Hepatocyte (in vitro differentiated cells): ENCODE measurements around the gene IGSF22. TPM values are rescaled to one million over a fixed set of nuclear protein-coding genes. Genes with fewer than 3 reads are reported as not detected.
A peak's percentile ranks its signal among the peaks of the same experiment; 100 is the strongest.

ENCODE experiments used
- DNase-seq: peaks from one replicate; pipeline ENCODE4 v3.0.0-alpha.2; 2016; ENCODE audit warnings: low spot score
- H2AFZ ChIP-seq: fragments of 200-600 bp; sonication (generic); 2 replicates; pipeline ENCODE4 v1.6.0; 2016; ENCODE audit warnings: antibody characterized with exemption, mild to moderate bottlenecking
- H3K27ac ChIP-seq: fragments of 200-600 bp; sonication (generic); 2 replicates; pipeline ENCODE4 v1.5.1; 2016; ENCODE audit warnings: mild to moderate bottlenecking
- H3K27me3 ChIP-seq: fragments of 200-600 bp; sonication (generic); 2 replicates; pipeline ENCODE4 v1.6.1; 2016
- H3K36me3 ChIP-seq: fragments of 200-600 bp; sonication (generic); replicated peaks from 2 replicates; pipeline ENCODE4 v1.5.1; 2016; ENCODE audit warnings: low read depth; ENCODE audit not compliant: insufficient read depth
- H3K4me1 ChIP-seq: fragments of 200-600 bp; sonication (generic); 2 replicates; pipeline ENCODE4 v1.5.1; 2016; ENCODE audit warnings: mild to moderate bottlenecking, moderate library complexity; ENCODE audit not compliant: insufficient read depth
- H3K4me2 ChIP-seq: fragments of 200-600 bp; sonication (generic); 2 replicates; pipeline ENCODE4 v1.6.0; 2016
- H3K4me3 ChIP-seq: fragments of 200-600 bp; sonication (generic); 2 replicates; pipeline ENCODE4 v1.5.1; 2016; ENCODE audit warnings: mild to moderate bottlenecking
- H3K79me2 ChIP-seq: fragments of 200-600 bp; sonication (generic); 2 replicates; pipeline ENCODE4 v1.6.0; 2017; ENCODE audit warnings: mild to moderate bottlenecking
- H3K9me2 ChIP-seq: fragments of 200-600 bp; sonication (generic); replicated peaks from 2 replicates; pipeline ENCODE4 v1.6.0; 2017; ENCODE audit warnings: mild to moderate bottlenecking; ENCODE audit not compliant: insufficient read depth
- H3K9me3 ChIP-seq: fragments of 200-600 bp; sonication (generic); 2 replicates; pipeline ENCODE4 v1.5.1; 2016; ENCODE audit warnings: low read depth, mild to moderate bottlenecking
- H4K20me1 ChIP-seq: fragments of 200-600 bp; sonication (generic); 2 replicates; pipeline ENCODE4 v1.6.0; 2016; ENCODE audit warnings: mild to moderate bottlenecking; ENCODE audit not compliant: insufficient read depth, poor library complexity, severe bottlenecking
- EZH2 ChIP-seq: fragments of 200-600 bp; sonication (generic); IDR thresholded peaks from 2 replicates; pipeline ENCODE4 v1.6.1; 2016; ENCODE audit warnings: antibody characterized with exemption, mild to moderate bottlenecking, borderline replicate concordance
- EZH2phosphoT487 ChIP-seq: fragments of 200-600 bp; sonication (generic); IDR thresholded peaks from one replicate; pipeline ENCODE4 v1.6.1; 2018; ENCODE audit warnings: antibody characterized with exemption, mild to moderate bottlenecking, low read depth, moderate library complexity; ENCODE audit not compliant: unreplicated experiment, severe bottlenecking
- WGBS: methylation state at CpG from one replicate; pipeline ENCODE4 v1.1.6; 2016; ENCODE audit warnings: low lambda C conversion rate; ENCODE audit errors: missing lambda C conversion rate; 5-methylcytosine and 5-hydroxymethylcytosine counted together
- polyA plus RNA-seq: library from polyadenylated mRNA; unstranded; fragments of >200 nt; fragmentation: Nextera tagmentation; extraction: Ambion mirVana; gene quantifications from 2 replicates; pipeline ENCODE4 v1.2.1, GENCODE V29; 2016
- total RNA-seq: library from RNA; depleted of rRNA; stranded (reverse); fragments of >200 nt; gene quantifications from 2 replicates; pipeline ENCODE4 v1.2.3, GENCODE V29; 2014
- TF ChIP-seq, protein P1 (sequence below): fragments of 200-600 bp; sonication (generic); IDR thresholded peaks from 2 replicates; pipeline ENCODE4 v1.5.1; 2016; ENCODE audit warnings: antibody characterized with exemption, mild to moderate bottlenecking; ENCODE audit not compliant: poor library complexity

IGSF22 gene
- total and polyA plus RNA-seq, 2 experiments from 2014 or later, result not detected

DNA sequence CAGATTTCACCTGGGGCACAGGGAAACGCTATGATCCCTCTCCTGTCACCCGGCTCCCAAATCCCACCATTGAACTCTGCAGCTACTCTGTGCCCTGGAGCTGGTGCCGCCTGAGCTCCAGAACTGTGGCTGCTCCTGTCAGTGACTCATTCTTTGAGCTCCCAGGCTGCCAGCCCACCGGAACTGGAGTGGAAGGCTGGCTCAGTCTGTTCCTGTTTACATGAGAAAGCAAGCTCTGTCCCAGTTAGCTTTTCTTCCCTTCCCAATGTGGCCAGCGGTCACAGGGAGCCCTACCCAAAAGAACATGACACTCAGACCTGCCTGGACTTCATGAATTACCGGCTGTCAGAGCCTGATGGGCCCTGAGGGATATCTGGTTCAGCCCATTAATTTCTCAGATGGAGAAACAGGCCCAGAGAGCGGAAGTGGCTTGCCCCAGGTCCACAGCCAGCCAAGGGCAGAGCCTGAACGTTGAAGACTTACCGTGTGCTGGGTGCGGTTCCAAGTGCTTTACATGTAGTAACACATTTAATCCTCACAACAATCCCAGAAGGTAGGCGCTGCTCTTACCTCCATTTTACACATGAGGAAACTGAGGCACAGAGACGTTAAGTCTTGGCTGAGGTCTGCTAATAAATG lies 23.8 kb upstream of the IGSF22 start:
- H3K4me3 ChIP-seq, result no peak overlapping the region
- TF ChIP-seq, protein P1, sequence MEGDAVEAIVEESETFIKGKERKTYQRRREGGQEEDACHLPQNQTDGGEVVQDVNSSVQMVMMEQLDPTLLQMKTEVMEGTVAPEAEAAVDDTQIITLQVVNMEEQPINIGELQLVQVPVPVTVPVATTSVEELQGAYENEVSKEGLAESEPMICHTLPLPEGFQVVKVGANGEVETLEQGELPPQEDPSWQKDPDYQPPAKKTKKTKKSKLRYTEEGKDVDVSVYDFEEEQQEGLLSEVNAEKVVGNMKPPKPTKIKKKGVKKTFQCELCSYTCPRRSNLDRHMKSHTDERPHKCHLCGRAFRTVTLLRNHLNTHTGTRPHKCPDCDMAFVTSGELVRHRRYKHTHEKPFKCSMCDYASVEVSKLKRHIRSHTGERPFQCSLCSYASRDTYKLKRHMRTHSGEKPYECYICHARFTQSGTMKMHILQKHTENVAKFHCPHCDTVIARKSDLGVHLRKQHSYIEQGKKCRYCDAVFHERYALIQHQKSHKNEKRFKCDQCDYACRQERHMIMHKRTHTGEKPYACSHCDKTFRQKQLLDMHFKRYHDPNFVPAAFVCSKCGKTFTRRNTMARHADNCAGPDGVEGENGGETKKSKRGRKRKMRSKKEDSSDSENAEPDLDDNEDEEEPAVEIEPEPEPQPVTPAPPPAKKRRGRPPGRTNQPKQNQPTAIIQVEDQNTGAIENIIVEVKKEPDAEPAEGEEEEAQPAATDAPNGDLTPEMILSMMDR, result no peak
- no peak for TF ChIP-seq EZH2phosphoT487
- TF ChIP-seq EZH2, result no peak
- peak overlapping the region; percentile 55 for H3K27ac ChIP-seq
- DNase-seq, result peak; percentile 50
- no peaks in the 10 kb centered on the region for H3K27me3 ChIP-seq
- H4K20me1 ChIP-seq, result no peaks in the 10 kb centered on the region
- H3K9me3 ChIP-seq, result no peaks in the 10 kb centered on the region
- H2AFZ ChIP-seq, result peak overlapping the region; percentile 63
- H3K79me2 ChIP-seq, result no peaks in the 10 kb centered on the region
- WGBS, result 66% methylated on average over 12 of the region's 12 CpGs
- H3K9me2 ChIP-seq, result no peaks in the 10 kb centered on the region
- no peaks in the 10 kb centered on the region for H3K36me3 ChIP-seq
- H3K4me2 ChIP-seq, result no peak overlapping the region
- peaks cover 3% of the 10 kb centered on the region for H3K4me1 ChIP-seq

DNA sequence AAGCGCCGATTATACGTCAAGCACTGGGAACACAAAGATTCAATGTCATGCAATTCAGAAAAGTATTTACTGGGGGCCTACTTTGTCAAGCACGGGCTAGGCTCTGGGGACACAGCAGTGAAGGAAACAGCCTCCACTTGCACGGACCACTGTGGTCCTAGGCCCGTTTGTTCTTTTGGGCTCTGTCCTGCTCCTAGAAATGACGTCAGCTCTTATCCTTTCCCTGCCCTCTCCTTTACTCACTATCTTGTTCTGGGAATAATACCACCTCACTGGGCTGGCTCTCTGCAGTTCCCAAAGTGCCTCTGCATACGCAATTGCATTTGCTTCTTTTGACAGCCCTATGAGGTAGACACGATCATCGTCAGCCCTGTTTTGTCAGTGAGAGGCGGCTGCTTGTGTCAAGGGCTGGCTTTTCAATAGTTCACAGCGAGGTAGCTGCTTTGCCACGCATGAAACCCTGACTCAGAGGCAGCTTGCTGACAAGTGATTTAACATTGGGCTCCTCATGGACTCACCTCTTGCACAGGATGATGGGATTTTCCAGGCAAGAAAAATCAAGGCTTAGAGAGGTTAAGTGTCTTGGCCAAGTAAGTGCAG lies 22.9 kb upstream of the IGSF22 start:
- Histone ChIP-seq H3K9me3 (no peaks in the 10 kb centered on the region), H3K27ac (no peak overlapping the region), H3K4me3 (no peak overlapping the region), H3K27me3 (no peaks in the 10 kb centered on the region), H3K79me2 (no peaks in the 10 kb centered on the region), H4K20me1 (no peaks in the 10 kb centered on the region), H3K36me3 (no peaks in the 10 kb centered on the region), H3K4me2 (no peak overlapping the region), H3K9me2 (no peaks in the 10 kb centered on the region), H3K4me1 (peaks cover 3% of the 10 kb centered on the region), H2AFZ (no peak overlapping the region)
- WGBS, result 89% methylated on average over 13 of the region's 13 CpGs
- TF ChIP-seq, protein P1, result no peak
- TF ChIP-seq EZH2 (no peak), EZH2phosphoT487 (no peak)
- no peak for DNase-seq

DNA sequence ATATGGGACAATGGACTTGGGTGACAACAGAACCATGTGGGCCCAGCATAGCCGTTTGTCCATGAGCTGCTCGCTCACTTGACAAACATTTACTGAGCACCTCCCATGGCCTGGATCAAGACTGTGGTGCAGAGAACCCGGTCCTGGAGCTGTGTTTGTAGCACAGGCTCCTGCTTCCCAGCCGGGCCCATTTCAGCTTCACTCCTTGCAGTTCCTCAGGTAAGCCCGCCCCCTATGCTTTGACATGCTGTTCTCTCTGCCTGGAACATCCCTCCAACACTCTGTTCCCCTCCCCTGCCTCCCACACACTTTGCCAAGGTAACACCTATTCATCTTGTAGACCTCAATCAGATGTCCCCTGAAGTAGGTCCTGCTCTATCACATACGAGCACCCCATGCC lies 19.3 kb upstream of the IGSF22 start:
- Histone ChIP-seq H3K27me3 (no peaks in the 10 kb centered on the region), H3K79me2 (no peaks in the 10 kb centered on the region), H3K36me3 (no peaks in the 10 kb centered on the region), H4K20me1 (no peaks in the 10 kb centered on the region), H3K9me3 (no peaks in the 10 kb centered on the region), H3K9me2 (no peaks in the 10 kb centered on the region), H3K4me1 (peaks cover 3% of the 10 kb centered on the region), H3K27ac (no peak overlapping the region), H3K4me2 (no peak overlapping the region), H2AFZ (no peak overlapping the region), H3K4me3 (no peak overlapping the region)
- 85% methylated on average over 6 of the region's 6 CpGs for WGBS
- no peak for TF ChIP-seq EZH2
- DNase-seq, result no peak

DNA sequence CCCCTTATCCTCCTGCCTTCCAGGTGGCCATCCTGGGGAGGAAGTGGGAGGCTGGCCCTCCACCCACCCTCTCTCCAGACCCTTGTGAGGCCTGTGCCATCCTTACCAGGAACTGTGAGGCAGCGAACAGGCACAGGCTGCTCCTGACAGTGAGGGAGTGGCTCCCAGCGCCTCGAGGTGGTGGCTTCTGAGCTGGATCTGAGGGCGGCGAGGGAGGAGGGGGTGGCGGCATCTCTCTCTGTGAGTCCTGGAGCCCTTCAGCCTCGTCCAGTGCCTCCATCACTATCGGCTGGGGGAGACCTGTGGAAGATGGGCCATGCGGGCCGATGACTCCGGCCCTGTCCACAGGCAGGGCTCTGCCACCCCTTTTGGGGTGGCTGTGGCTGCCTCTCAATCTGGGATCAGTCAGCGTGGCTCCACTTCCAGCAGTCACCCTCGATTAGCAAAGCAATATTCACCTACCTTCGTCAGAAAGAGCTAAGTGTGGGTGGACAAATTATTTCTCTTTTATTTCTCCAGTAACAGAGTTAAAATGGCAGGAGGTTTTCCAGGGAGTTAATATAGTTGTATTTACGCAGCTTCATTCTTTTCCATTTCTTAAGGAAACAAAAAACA lies 18.0 kb upstream of the IGSF22 start:
- no peak overlapping the region for H3K4me2 ChIP-seq
- no peak overlapping the region for H2AFZ ChIP-seq
- no peaks in the 10 kb centered on the region for H4K20me1 ChIP-seq
- TF ChIP-seq, protein P1, result no peak
- TF ChIP-seq EZH2phosphoT487 (no peak), EZH2 (no peak)
- WGBS, result 96% methylated on average over 14 of the region's 15 CpGs
- H3K79me2 ChIP-seq, result no peaks in the 10 kb centered on the region
- H3K27me3 ChIP-seq, result no peaks in the 10 kb centered on the region
- H3K36me3 ChIP-seq, result no peaks in the 10 kb centered on the region
- H3K4me1 ChIP-seq, result no peaks in the 10 kb centered on the region
- no peak overlapping the region for H3K27ac ChIP-seq
- no peaks in the 10 kb centered on the region for H3K9me2 ChIP-seq
- H3K4me3 ChIP-seq, result no peak overlapping the region
- H3K9me3 ChIP-seq, result no peaks in the 10 kb centered on the region
- no peak for DNase-seq
